K562 (cell line): Measurements from ENCODE around the gene HDAC7. TPM values are rescaled to one million over a fixed set of nuclear protein-coding genes. Genes with fewer than 3 reads are reported as not detected.

Experiments
- ATAC-seq: fragments of 200-7000 bp; cut with Tn5 transposase; 3 replicates; pipeline ENCODE4 v1.9.1; 2020; ENCODE audit warnings: moderate library complexity
- BruUV-seq: library from RNA; stranded (reverse); fragments of 400-500 nt; replicated peaks from 2 replicates; lab custom pipeline; 2021; lab: Mats Ljungman, UMichigan
- CTCF ChIA-PET: fragments of 300-600 bp; formaldehyde crosslinking; extraction: SDS; loops from one replicate; lab custom pipeline; 2021; ENCODE audit warnings: low intra/inter-chr PET ratio; lab: Yijun Ruan, JAX
- POLR2A ChIA-PET: fragments of 300-600, 350-650 bp; sonication (Branson Sonifier 250); formaldehyde crosslinking; extraction: SDS; loops from one replicate; lab custom pipeline; 2021; ENCODE audit warnings: antibody characterized with exemption, inconsistent platforms; lab: Yijun Ruan, JAX
- DNase-seq, 4 experiments: peaks; one replicate each; pipeline versions ENCODE4 v3.0.0 to v3.0.0-alpha.2; 2011 to 2018; ENCODE audit warnings: low spot score in 3 of 4, mixed read lengths in 3 of 4; ENCODE audit errors: extremely low read depth in 1 of 4
- FAIRE-seq: peaks from 2 replicates; lab custom pipeline; 2011; peaks lifted over from hg19 to GRCh38; lab: Jason Lieb, UNC
- H2AFZ ChIP-seq: 2 replicates; pipeline ENCODE4 v1.6.0; 2011; ENCODE audit warnings: low read depth, low read length, control low read depth, inconsistent platforms
- H3K27ac ChIP-seq: fragments of 200-600 bp; 3 replicates; pipeline ENCODE4 v1.8.0; 2011; ENCODE audit warnings: low read depth, mild to moderate bottlenecking, control low read depth, inconsistent platforms, low read length, moderate library complexity, mixed read lengths; ENCODE audit errors: extremely low read depth
- H3K27me3 ChIP-seq, 2 experiments: fragments of 300-600 bp in 1 of 2; 2 replicates in 1 of 2; 3 replicates in 1 of 2; pipeline versions ENCODE4 v1.6.0 to v1.8.0; 2011; ENCODE audit warnings: inconsistent platforms in 2 of 2, low read length in 2 of 2, mild to moderate bottlenecking in 1 of 2, mixed read lengths in 1 of 2, moderate library complexity in 1 of 2; ENCODE audit not compliant: control insufficient read depth in 2 of 2, insufficient read depth in 2 of 2
- H3K36me3 ChIP-seq: fragments of 300-600 bp; 3 replicates; pipeline ENCODE4 v1.8.0; 2011; ENCODE audit warnings: mild to moderate bottlenecking, low read length, inconsistent platforms; ENCODE audit not compliant: control insufficient read depth, insufficient read depth
- H3K4me1 ChIP-seq, 2 experiments: fragments of 200-600 bp in 1 of 2; replicated peaks in 1 of 2; 2 replicates in 1 of 2; 3 replicates in 1 of 2; pipeline versions ENCODE4 v1.5.1 to v1.8.0; 2011; ENCODE audit warnings: inconsistent platforms in 2 of 2, low read length in 2 of 2, mild to moderate bottlenecking in 1 of 2, mixed read lengths in 1 of 2, moderate library complexity in 1 of 2; ENCODE audit not compliant: control insufficient read depth in 2 of 2, insufficient read depth in 2 of 2
- H3K4me2 ChIP-seq: 2 replicates; pipeline ENCODE4 v1.6.1; 2011; ENCODE audit warnings: low read length, control low read depth, inconsistent platforms, mixed read lengths; ENCODE audit not compliant: insufficient read depth
- H3K4me3 ChIP-seq: fragments of 200-600 bp; sonication (generic), shearing (Covaris generic); 2 replicates; pipeline ENCODE4 v1.5.1; 2016; ENCODE audit warnings: control low read depth, inconsistent platforms
- H3K79me2 ChIP-seq: fragments of 200-600 bp; 3 replicates; pipeline ENCODE4 v1.8.0; 2011; ENCODE audit warnings: low read length, inconsistent platforms; ENCODE audit not compliant: control insufficient read depth, insufficient read depth
- H3K9ac ChIP-seq, 2 experiments: 2 replicates each; pipeline versions ENCODE4 v1.6.0 to v1.6.1; 2011; ENCODE audit warnings: low read depth in 2 of 2, low read length in 2 of 2, control low read depth in 1 of 2, inconsistent platforms in 1 of 2, mild to moderate bottlenecking in 1 of 2, mixed read lengths in 1 of 2; ENCODE audit not compliant: insufficient read depth in 1 of 2
- H3K9me1 ChIP-seq: one replicate; pipeline ENCODE4 v1.6.0; 2011; ENCODE audit warnings: inconsistent platforms, mild to moderate bottlenecking, low read length, moderate library complexity; ENCODE audit not compliant: control insufficient read depth, insufficient read depth
- H3K9me3 ChIP-seq: replicated peaks from 2 replicates; pipeline ENCODE4 v1.5.1; 2011; ENCODE audit warnings: low read depth, low read length, inconsistent platforms; ENCODE audit not compliant: control insufficient read depth, insufficient read depth
- H4K20me1 ChIP-seq: replicated peaks from 2 replicates; pipeline ENCODE4 v1.6.1; 2011; ENCODE audit warnings: low read length, inconsistent platforms, mixed read lengths; ENCODE audit not compliant: control insufficient read depth, insufficient read depth
- DDX20 ChIP-seq: fragments of 450-650 bp; IDR thresholded peaks from 2 replicates; pipeline ENCODE4 v1.6.1; 2016; ENCODE audit warnings: missing genetic modification characterization, low read depth, mild to moderate bottlenecking, missing compliant biosample characterization, moderate library complexity
- NFIC ChIP-seq: fragments of 450-650 bp; IDR thresholded peaks from 2 replicates; pipeline ENCODE4 v1.6.1; 2017; ENCODE audit warnings: mild to moderate bottlenecking, inconsistent platforms
- STAT5B ChIP-seq: fragments of 250-450 bp; sonication (Bioruptor Pico); IDR thresholded peaks from 2 replicates; pipeline ENCODE4 v1.8.0; 2021; ENCODE audit warnings: mild to moderate bottlenecking, inconsistent platforms
- TFAP4 ChIP-seq: sonication (generic); formaldehyde crosslinking; IDR thresholded peaks from 2 replicates; pipeline ENCODE4 v1.8.0; 2022; ENCODE audit warnings: missing genetic modification reagents, mild to moderate bottlenecking, moderate library complexity, borderline replicate concordance
- ZBTB33 ChIP-seq: sonication (generic); formaldehyde crosslinking; IDR thresholded peaks from 2 replicates; pipeline ENCODE4 v1.8.1; 2023; ENCODE audit warnings: mild to moderate bottlenecking, missing genetic modification reagents
- ZNF561 ChIP-seq: fragments of 450-650 bp; formaldehyde crosslinking; conservative IDR thresholded peaks from 2 replicates; pipeline ENCODE4 v1.4.0; 2020; ENCODE audit warnings: mild to moderate bottlenecking, moderate library complexity
- WGBS: fragments of 100-300 bp; shearing (Covaris generic); methylation state at CpG from one replicate; pipeline ENCODE4 v1.1.6; 2016; ENCODE audit warnings: low coverage, mixed read lengths; ENCODE audit not compliant: insufficient coverage; ENCODE audit errors: missing lambda C conversion rate; 5-methylcytosine and 5-hydroxymethylcytosine counted together
- in situ Hi-C: fragments of 300-500 bp; cut with MboI; formaldehyde crosslinking; loops from 4 replicates; pipeline ENCODE4 v1.15.0; 2018; ENCODE audit warnings: inconsistent platforms, mixed read lengths
- intact Hi-C: fragments of 100-400 bp; cut with micrococcal nuclease; formaldehyde crosslinking; loops from 2 replicates; pipeline ENCODE4 v1.14.2; 2022
- polyA plus RNA-seq, 8 experiments: library from polyadenylated mRNA; depleted of rRNA in 4 of 8; stranded (reverse) in 5 of 8; unstranded in 3 of 8; fragments of >200 nt; fragmentation: Nextera tagmentation in 2 of 8; fragmentation: Illumina TruSeq in 1 of 8; extraction: Ambion mirVana in 2 of 8; extraction: Trizol in 1 of 8; gene quantifications; 2 replicates each; pipeline versions ENCODE4 v1.2.1 to v1.2.3, GENCODE V29; 2011 to 2014; ENCODE audit warnings: inconsistent platforms in 1 of 8, missing spikeins in 1 of 8
- total RNA-seq, 7 experiments: library from RNA; depleted of rRNA in 6 of 7; stranded (reverse); fragments of >200 nt in 6 of 7; fragmentation: Illumina TruSeq in 2 of 7; extraction: Trizol in 2 of 7; gene quantifications; 2 replicates each; pipeline versions ENCODE4 v1.2.1 to v1.2.3, GENCODE V29; 2011 to 2021; ENCODE audit warnings: low replicate concordance in 1 of 7

Gene HDAC7
- total and polyA plus RNA-seq, 9 of the 15 experiments (the other 6 are each of a cell fraction or from before 2014, with no cell fraction given) = 2.5 to 129 (median 31.1) TPM

- Histone ChIP-seq H3K4me1 (peaks cover 36 to 60% of the 10 kb centered on the region in 2 experiments), H3K36me3 (no peaks in the 10 kb centered on the region), H3K9me1 (no peaks in the 10 kb centered on the region), H3K4me2 (no peak overlapping the region), H3K79me2 (no peaks in the 10 kb centered on the region), H3K27me3 (peaks cover 7 to 31% of the 10 kb centered on the region in 2 experiments; a peak in 4 of 5 replicates), H3K9me3 (no peaks in the 10 kb centered on the region), H4K20me1 (no peaks in the 10 kb centered on the region; the same call in 1 of the 2 replicates), H3K4me3 (no peak overlapping the region), H2AFZ (no peak overlapping the region), H3K27ac (no peak overlapping the region), H3K9ac (0 out of 4 replicates have a peak overlapping the region, but pooled peaks of 1 of the 2 experiments have one; percentile 67)
- TF ChIP-seq STAT5B (no peak), NFIC (peak; percentile 61), DDX20 (no peak)
- ChIA-PET CTCF (interaction anchor here (0.8 to 5.5 kb wide), 4 partner anchors 26 to 208 kb away, joined by 6 to 59 read pairs (median 24); no protein-coding TSS in a partner anchor), POLR2A (interaction anchor here (0.8 to 3.8 kb wide), 11 partner anchors 10 to 128 kb away, joined by 3 to 11 read pairs (median 4); partner anchors contain the start of gene ENDOU)
- FAIRE-seq (no peak), DNase-seq (no peak), ATAC-seq (no peak)
- WGBS = 33% methylated on average over 3 of the region's 4 CpGs
- intact Hi-C loops = no loop called here
- no TSS peak for BruUV-seq
- in situ Hi-C loops = no loop called here
These were observed 78.4 kb downstream of the HDAC7 start for GRCh38 chr12:47741340-47741703.

- CTCF ChIA-PET = interaction anchor here (1.1 to 5.5 kb wide), 4 partner anchors 37 to 98 kb away, joined by 3 to 59 read pairs (median 22); no protein-coding TSS in a partner anchor
- Histone ChIP-seq H2AFZ (peak overlapping the region; percentile 90; the same call in 1 of the 2 replicates), H3K9ac (peak overlapping the region in 1 of 2 experiments; percentile 68; a peak in 2 of 4 replicates), H4K20me1 (no peaks in the 10 kb centered on the region; the same call in 1 of the 2 replicates), H3K36me3 (no peaks in the 10 kb centered on the region), H3K27ac (no peak overlapping the region)
- intact Hi-C loops = no loop called here
- no TSS peak for BruUV-seq
- 68% methylated on average over 20 of the region's 21 CpGs for WGBS
- ATAC-seq (no peak), DNase-seq (no peak)
- in situ Hi-C loops = no loop called here
- TF ChIP-seq ZBTB33 (CRISPR knock-in tag) (peak; percentile 84), ZNF561 (no peak), TFAP4 (CRISPR knock-in tag) (0 out of 2 replicates have a peak, but pooled peaks have one; percentile 23)
- TF ChIP-seq, all 486 proteins: peak for 2
- H3K79me2 ChIP-seq = no peaks in the 10 kb centered on the region
- H3K4me3 ChIP-seq = no peak overlapping the region
- FAIRE-seq = no peak
- H3K27me3 ChIP-seq = peaks cover 6 to 26% of the 10 kb centered on the region in 2 experiments; a peak in 4 of 5 replicates
- peaks cover 38 to 63% of the 10 kb centered on the region in 2 experiments for H3K4me1 ChIP-seq
- POLR2A ChIA-PET = interaction anchor here (0.5 to 3.8 kb wide), 13 partner anchors 9 to 129 kb away, joined by 3 to 11 read pairs (median 3); partner anchors contain the start of gene ENDOU
- no peaks in the 10 kb centered on the region for H3K9me1 ChIP-seq
- H3K4me2 ChIP-seq = no peak overlapping the region
- no peaks in the 10 kb centered on the region for H3K9me3 ChIP-seq
These were observed 78.9 kb downstream of the HDAC7 start for GRCh38 chr12:47740606-47741339.
